Immature natural killer cell (primary cell): ENCODE data around the gene B3GNT7. TPM values are rescaled to one million over a fixed set of nuclear protein-coding genes. Genes with fewer than 3 reads are reported as not detected.

Experiments
- DNase-seq, 3 donors: peaks; one replicate each; pipeline ENCODE4 v3.0.0; 2022; ENCODE audit warnings: mixed read lengths in 1 of 3
- H3K27ac Mint-ChIP-seq, 6 donors: one replicate each; pipeline ENCODE4 v1.8.0; 2020; ENCODE audit warnings: mixed read lengths in 6 of 6, mild to moderate bottlenecking in 5 of 6, inconsistent platforms in 4 of 6, moderate library complexity in 3 of 6
- H3K27me3 Mint-ChIP-seq, 3 donors: one replicate each; pipeline ENCODE4 v1.8.0; 2020 to 2021; ENCODE audit warnings: low read depth in 3 of 3, mild to moderate bottlenecking in 3 of 3, mixed read lengths in 3 of 3, moderate library complexity in 3 of 3, inconsistent platforms in 1 of 3
- H3K36me3 Mint-ChIP-seq, 3 donors: one replicate each; pipeline ENCODE4 v1.8.0; 2020; ENCODE audit warnings: mixed read lengths in 3 of 3, inconsistent platforms in 2 of 3, mild to moderate bottlenecking in 2 of 3
- H3K4me1 Mint-ChIP-seq, 2 donors: one replicate each; pipeline ENCODE4 v1.8.0; 2020; ENCODE audit warnings: inconsistent platforms in 2 of 2, mild to moderate bottlenecking in 2 of 2, mixed read lengths in 2 of 2, moderate library complexity in 1 of 2
- H3K4me3 Mint-ChIP-seq, 5 donors: one replicate each; pipeline ENCODE4 v1.8.0; 2020; ENCODE audit warnings: mild to moderate bottlenecking in 5 of 5, mixed read lengths in 5 of 5, inconsistent platforms in 3 of 5, moderate library complexity in 3 of 5
- H3K9me3 Mint-ChIP-seq, 6 donors: one replicate each; pipeline ENCODE4 v1.8.0; 2020; ENCODE audit warnings: mild to moderate bottlenecking in 6 of 6, mixed read lengths in 6 of 6, inconsistent platforms in 4 of 6, moderate library complexity in 3 of 6
- polyA plus RNA-seq, 3 donors: library from polyadenylated mRNA; unstranded; fragments of 300-500 nt; fragmentation: Illumina TruSeq; gene quantifications; one replicate each; pipeline ENCODE4 v1.2.3, GENCODE V29; 2021

Gene B3GNT7
- polyA plus RNA-seq, 3 donors from 2014 or later = 5.8 to 8.9 (median 7.8) TPM

GRCh38 chr2:231359441-231359840 is 36.1 kb upstream of the B3GNT7 start:
- DNase-seq = no peak
- Mint-ChIP-seq H3K4me1 (peaks cover 34 to 37% of the 10 kb centered on the region in 2 donors), H3K9me3 (no peaks in the 10 kb centered on the region), H3K27me3 (peaks cover 2 to 7% (median 5%) of the 10 kb centered on the region in 3 donors), H3K27ac (peak overlapping the region in 5 of 6 donors; percentile 17 to 94 (median 73)), H3K36me3 (peaks cover 0 to 3% (median 0%) of the 10 kb centered on the region in 3 donors), H3K4me3 (no peak overlapping the region)

GRCh38 chr2:231359948-231360347 is 35.6 kb upstream of the B3GNT7 start:
- Mint-ChIP-seq H3K9me3 (no peaks in the 10 kb centered on the region), H3K27ac (peak overlapping the region in 5 of 6 donors; percentile 53 to 94 (median 73)), H3K27me3 (peaks cover 2 to 7% (median 5%) of the 10 kb centered on the region in 3 donors), H3K36me3 (peaks cover 0 to 3% (median 0%) of the 10 kb centered on the region in 3 donors), H3K4me1 (peaks cover 37 to 41% of the 10 kb centered on the region in 2 donors), H3K4me3 (no peak overlapping the region)
- DNase-seq = no peak

GRCh38 chr2:231360401-231360800 is 35.1 kb upstream of the B3GNT7 start:
- H3K36me3 Mint-ChIP-seq = peaks cover 0 to 3% (median 0%) of the 10 kb centered on the region in 3 donors

GRCh38 chr2:231360881-231361371 is 34.6 kb upstream of the B3GNT7 start:
- Mint-ChIP-seq H3K27ac (peak overlapping the region; percentile 85 to 99 (median 95)), H3K9me3 (no peaks in the 10 kb centered on the region), H3K27me3 (peaks cover 2 to 7% (median 5%) of the 10 kb centered on the region in 3 donors), H3K36me3 (peaks cover 0 to 3% (median 0%) of the 10 kb centered on the region in 3 donors), H3K4me3 (peak overlapping the region in 1 of 5 donors; percentile 57), H3K4me1 (peaks cover 40 to 46% of the 10 kb centered on the region in 2 donors)
- no peak for DNase-seq

More at GRCh38 chr2:231360401-231360800, 35.1 kb upstream of the B3GNT7 start:
- Mint-ChIP-seq H3K9me3 (no peaks in the 10 kb centered on the region), H3K4me1 (peaks cover 40 to 45% of the 10 kb centered on the region in 2 donors), H3K27ac (peak overlapping the region in 5 of 6 donors; percentile 53 to 96 (median 67)), H3K4me3 (no peak overlapping the region), H3K27me3 (peaks cover 2 to 7% (median 5%) of the 10 kb centered on the region in 3 donors)
- no peak for DNase-seq

GRCh38 chr2:231361701-231362554 is 33.6 kb upstream of the B3GNT7 start:
- Mint-ChIP-seq H3K9me3 (no peaks in the 10 kb centered on the region), H3K4me1 (peaks cover 40 to 46% of the 10 kb centered on the region in 2 donors), H3K27ac (peak overlapping the region; percentile 94 to 99 (median 96)), H3K36me3 (peaks cover 0 to 3% (median 0%) of the 10 kb centered on the region in 3 donors), H3K27me3 (peaks cover 2 to 7% (median 5%) of the 10 kb centered on the region in 3 donors), H3K4me3 (peak overlapping the region; percentile 69 to 84 (median 75))
- DNase-seq = peak; percentile 75 to 82 (median 80)

- Mint-ChIP-seq H3K27me3 (peaks cover 2 to 7% (median 5%) of the 10 kb centered on the region in 3 donors), H3K4me3 (peak overlapping the region; percentile 69 to 84 (median 77)), H3K27ac (peak overlapping the region; percentile 94 to 99 (median 96)), H3K36me3 (peaks cover 0 to 3% (median 0%) of the 10 kb centered on the region in 3 donors), H3K4me1 (peaks cover 40 to 46% of the 10 kb centered on the region in 2 donors), H3K9me3 (no peaks in the 10 kb centered on the region)
- peak; percentile 53 to 59 (median 56) for DNase-seq
Measured at GRCh38 chr2:231362555-231363184, 32.8 kb upstream of the B3GNT7 start.

GRCh38 chr2:231364061-231364460 is 31.4 kb upstream of the B3GNT7 start:
- no peaks in the 10 kb centered on the region for H3K9me3 Mint-ChIP-seq
- no peak overlapping the region for H3K4me3 Mint-ChIP-seq
- peaks cover 0 to 3% (median 0%) of the 10 kb centered on the region in 3 donors for H3K36me3 Mint-ChIP-seq
- peaks cover 2 to 7% (median 5%) of the 10 kb centered on the region in 3 donors for H3K27me3 Mint-ChIP-seq
- peaks cover 40 to 46% of the 10 kb centered on the region in 2 donors for H3K4me1 Mint-ChIP-seq
- H3K27ac Mint-ChIP-seq = peak overlapping the region in 3 of 6 donors; percentile 11 to 72 (median 16)
- DNase-seq = no peak

GRCh38 chr2:231364961-231365810 is 30.3 kb upstream of the B3GNT7 start:
- H3K4me3 Mint-ChIP-seq = no peak overlapping the region
- H3K9me3 Mint-ChIP-seq = no peaks in the 10 kb centered on the region
- H3K27ac Mint-ChIP-seq = peak overlapping the region; percentile 9 to 77 (median 59)
- H3K36me3 Mint-ChIP-seq = peaks cover 0 to 3% (median 0%) of the 10 kb centered on the region in 3 donors
- peaks cover 2 to 7% (median 5%) of the 10 kb centered on the region in 3 donors for H3K27me3 Mint-ChIP-seq
- DNase-seq = no peak
- peaks cover 39 to 46% of the 10 kb centered on the region in 2 donors for H3K4me1 Mint-ChIP-seq

- peaks cover 26 to 32% of the 10 kb centered on the region in 2 donors for H3K4me1 Mint-ChIP-seq
- peaks cover 0 to 3% (median 0%) of the 10 kb centered on the region in 3 donors for H3K36me3 Mint-ChIP-seq
- H3K4me3 Mint-ChIP-seq = no peak overlapping the region
Measured at GRCh38 chr2:231367178-231367577, 28.3 kb upstream of the B3GNT7 start.

GRCh38 chr2:231369580-231370428 is 25.7 kb upstream of the B3GNT7 start:
- DNase-seq = no peak
- Mint-ChIP-seq H3K27ac (peak overlapping the region in 1 of 6 donors; percentile 40), H3K27me3 (no peaks in the 10 kb centered on the region), H3K9me3 (no peaks in the 10 kb centered on the region), H3K4me1 (peaks cover 4 to 7% of the 10 kb centered on the region in 2 donors), H3K36me3 (no peaks in the 10 kb centered on the region), H3K4me3 (no peak overlapping the region)

More at GRCh38 chr2:231367178-231367577, 28.3 kb upstream of the B3GNT7 start:
- Mint-ChIP-seq H3K27ac (peak overlapping the region in 1 of 6 donors; percentile 31), H3K27me3 (peaks cover 2 to 5% (median 2%) of the 10 kb centered on the region in 3 donors), H3K9me3 (no peaks in the 10 kb centered on the region)
- no peak for DNase-seq

GRCh38 chr2:231370429-231370748 is 25.1 kb upstream of the B3GNT7 start:
- H3K4me1 Mint-ChIP-seq = peaks cover 0 to 1% of the 10 kb centered on the region in 2 donors
- H3K36me3 Mint-ChIP-seq = no peaks in the 10 kb centered on the region
- no peaks in the 10 kb centered on the region for H3K9me3 Mint-ChIP-seq
- no peak for DNase-seq
- no peaks in the 10 kb centered on the region for H3K27me3 Mint-ChIP-seq
- H3K27ac Mint-ChIP-seq = peak overlapping the region in 2 of 6 donors; percentile 33 to 40
- H3K4me3 Mint-ChIP-seq = no peak overlapping the region

- Mint-ChIP-seq H3K27me3 (no peaks in the 10 kb centered on the region), H3K9me3 (no peaks in the 10 kb centered on the region), H3K4me3 (no peak overlapping the region)
Measured at GRCh38 chr2:231370749-231371429, 24.6 kb upstream of the B3GNT7 start.

More at GRCh38 chr2:231370749-231371429, 24.6 kb upstream of the B3GNT7 start:
- no peak for DNase-seq
- H3K36me3 Mint-ChIP-seq = no peaks in the 10 kb centered on the region
- H3K27ac Mint-ChIP-seq = peak overlapping the region in 1 of 6 donors; percentile 33
- H3K4me1 Mint-ChIP-seq = no peaks in the 10 kb centered on the region
